Fibroblast of lung (primary cell): ENCODE results near the gene STPG3. TPM values are rescaled to one million over a fixed set of nuclear protein-coding genes. Genes with fewer than 3 reads are reported as not detected.

Source experiments
- DNase-seq, 2 donors: peaks; one replicate each; pipeline versions ENCODE4 v3.0.0 to v3.0.0-alpha.2; 2010; ENCODE audit warnings: low read depth in 2 of 2
- H2AFZ ChIP-seq: 2 replicates; pipeline ENCODE4 v1.5.1; 2012; ENCODE audit warnings: low read length, control low read depth, inconsistent platforms
- H3K27ac ChIP-seq: 2 replicates; pipeline ENCODE4 v1.5.1; 2011; ENCODE audit warnings: low read length, control low read depth; ENCODE audit not compliant: insufficient read depth
- H3K27me3 ChIP-seq: 2 replicates; pipeline ENCODE4 v1.5.1; 2011; ENCODE audit warnings: mild to moderate bottlenecking, low read length; ENCODE audit not compliant: control insufficient read depth, insufficient read depth
- H3K36me3 ChIP-seq: 2 replicates; pipeline ENCODE4 v1.5.1; 2011; ENCODE audit warnings: low read length; ENCODE audit not compliant: control insufficient read depth, insufficient read depth
- H3K4me1 ChIP-seq: 2 replicates; pipeline ENCODE4 v1.5.1; 2011; ENCODE audit warnings: low read length; ENCODE audit not compliant: control insufficient read depth, insufficient read depth; ENCODE audit errors: extremely low read depth
- H3K4me2 ChIP-seq: 2 replicates; pipeline ENCODE4 v1.5.1; 2011; ENCODE audit warnings: low read length, control low read depth; ENCODE audit not compliant: insufficient read depth; ENCODE audit errors: extremely low read depth
- H3K4me3 ChIP-seq, 4 experiments: fragments of 200-600 bp in 1 of 4; sonication (generic) in 1 of 4; replicated peaks in 1 of 4; 2 replicates each; pipeline ENCODE4 v1.5.1; 2011 to 2016; ENCODE audit warnings: low read length in 4 of 4, low read depth in 3 of 4, mild to moderate bottlenecking in 3 of 4, control low read depth in 2 of 4, inconsistent platforms in 1 of 4, mixed read lengths in 1 of 4; ENCODE audit not compliant: insufficient read depth in 1 of 4; ENCODE audit errors: control extremely low read depth in 1 of 4
- H3K79me2 ChIP-seq: 2 replicates; pipeline ENCODE4 v1.5.1; 2012; ENCODE audit warnings: mild to moderate bottlenecking, low read length, inconsistent platforms; ENCODE audit not compliant: control insufficient read depth, insufficient read depth
- H3K9ac ChIP-seq: 2 replicates; pipeline ENCODE4 v1.5.1; 2011; ENCODE audit warnings: mild to moderate bottlenecking, low read length, control low read depth; ENCODE audit not compliant: insufficient read depth
- H3K9me3 ChIP-seq: 2 replicates; pipeline ENCODE4 v1.5.1; 2012; ENCODE audit warnings: low read depth, low read length; ENCODE audit not compliant: control insufficient read depth, insufficient read depth
- H4K20me1 ChIP-seq: 2 replicates; pipeline ENCODE4 v1.5.1; 2011; ENCODE audit warnings: low read length; ENCODE audit not compliant: control insufficient read depth, insufficient read depth; ENCODE audit errors: extremely low read depth
- EZH2 ChIP-seq: IDR thresholded peaks from 2 replicates; pipeline ENCODE4 v1.5.1; 2012; ENCODE audit warnings: low read length, control low read depth, mild to moderate bottlenecking; ENCODE audit errors: missing control alignments
- polyA plus RNA-seq, 2 donors: library from polyadenylated mRNA; depleted of rRNA in 1 of 2; stranded (reverse) in 1 of 2; unstranded in 1 of 2; fragments of >200 nt; gene quantifications; 2 replicates each; pipeline ENCODE4 v1.2.1, GENCODE V29; 2011 to 2012; ENCODE audit warnings: missing spikeins in 1 of 2
- total RNA-seq: library from RNA; depleted of rRNA; stranded (reverse); fragments of >200 nt; gene quantifications from 2 replicates; pipeline ENCODE4 v1.2.1, GENCODE V29; 2014
- TF ChIP-seq, protein P1 (sequence below), 2 donors: IDR thresholded peaks in 1 of 2; conservative IDR thresholded peaks in 1 of 2; 1 replicate in 1 of 2; 2 replicates in 1 of 2; pipeline ENCODE4 v1.5.1; 2011 to 2012; ENCODE audit warnings: low read length in 2 of 2, control low read depth in 1 of 2, inconsistent platforms in 1 of 2, low read depth in 1 of 2, mild to moderate bottlenecking in 1 of 2

STPG3 gene
- total and polyA plus RNA-seq, 2 donors (not counting 1 experiment from before 2014, with no cell fraction given), result not detected

DNA sequence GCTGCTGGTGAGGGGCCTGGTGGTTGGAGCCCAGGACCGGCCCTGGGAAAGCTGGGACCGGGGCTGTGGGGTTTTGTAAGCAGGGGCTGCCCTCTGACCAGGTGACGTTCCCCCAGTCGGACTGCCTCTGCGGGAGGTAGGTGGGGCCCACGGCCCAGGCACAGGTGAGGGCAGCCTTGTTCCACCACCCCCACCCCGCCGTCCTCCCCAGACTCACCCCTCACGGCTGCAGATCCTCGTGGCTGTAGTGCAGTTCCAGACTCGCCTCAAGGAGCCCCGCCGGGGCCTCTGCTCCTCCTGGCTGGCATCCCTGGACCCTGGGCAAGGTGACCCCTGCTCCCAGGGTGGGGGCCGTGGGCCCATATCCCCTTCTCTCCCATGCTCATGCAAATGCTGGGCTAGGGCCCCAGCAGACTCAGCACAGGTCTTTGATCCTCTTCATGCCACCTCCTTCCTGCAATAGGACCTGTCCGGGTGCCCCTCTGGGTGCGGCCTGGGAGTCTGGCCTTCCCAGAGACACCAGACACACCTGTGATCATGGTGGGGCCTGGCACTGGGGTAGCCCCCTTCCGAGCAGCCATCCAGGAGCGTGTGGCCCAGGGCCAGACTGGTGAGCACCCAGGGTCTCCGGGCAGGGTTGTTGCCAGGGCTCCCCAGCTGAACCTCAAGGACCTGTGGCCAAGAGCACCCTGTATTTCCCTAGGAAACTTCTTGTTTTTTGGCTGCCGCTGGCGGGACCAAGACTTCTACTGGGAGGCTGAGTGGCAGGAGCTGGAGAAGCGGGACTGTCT is 35.7 kb upstream of the STPG3 start:
- Histone ChIP-seq H4K20me1 (no peaks in the 10 kb centered on the region), H2AFZ (no peak overlapping the region), H3K79me2 (no peaks in the 10 kb centered on the region), H3K36me3 (peaks cover 19% of the 10 kb centered on the region), H3K9ac (no peak overlapping the region), H3K9me3 (no peaks in the 10 kb centered on the region), H3K4me2 (no peak overlapping the region), H3K27ac (no peak overlapping the region), H3K27me3 (no peaks in the 10 kb centered on the region), H3K4me3 (no peak overlapping the region), H3K4me1 (peaks cover 5% of the 10 kb centered on the region)
- no peak for DNase-seq
- TF ChIP-seq, protein P1, sequence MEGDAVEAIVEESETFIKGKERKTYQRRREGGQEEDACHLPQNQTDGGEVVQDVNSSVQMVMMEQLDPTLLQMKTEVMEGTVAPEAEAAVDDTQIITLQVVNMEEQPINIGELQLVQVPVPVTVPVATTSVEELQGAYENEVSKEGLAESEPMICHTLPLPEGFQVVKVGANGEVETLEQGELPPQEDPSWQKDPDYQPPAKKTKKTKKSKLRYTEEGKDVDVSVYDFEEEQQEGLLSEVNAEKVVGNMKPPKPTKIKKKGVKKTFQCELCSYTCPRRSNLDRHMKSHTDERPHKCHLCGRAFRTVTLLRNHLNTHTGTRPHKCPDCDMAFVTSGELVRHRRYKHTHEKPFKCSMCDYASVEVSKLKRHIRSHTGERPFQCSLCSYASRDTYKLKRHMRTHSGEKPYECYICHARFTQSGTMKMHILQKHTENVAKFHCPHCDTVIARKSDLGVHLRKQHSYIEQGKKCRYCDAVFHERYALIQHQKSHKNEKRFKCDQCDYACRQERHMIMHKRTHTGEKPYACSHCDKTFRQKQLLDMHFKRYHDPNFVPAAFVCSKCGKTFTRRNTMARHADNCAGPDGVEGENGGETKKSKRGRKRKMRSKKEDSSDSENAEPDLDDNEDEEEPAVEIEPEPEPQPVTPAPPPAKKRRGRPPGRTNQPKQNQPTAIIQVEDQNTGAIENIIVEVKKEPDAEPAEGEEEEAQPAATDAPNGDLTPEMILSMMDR (conservative IDR thresholded peaks at IDR 0.05 in 1 of 2, IDR thresholded peaks at IDR 0.05 in 1 of 2; ENCODE audit: low read depth in 1 of 2, low read length in 2 of 2), result no peak
- TF ChIP-seq EZH2, result no peak

DNA sequence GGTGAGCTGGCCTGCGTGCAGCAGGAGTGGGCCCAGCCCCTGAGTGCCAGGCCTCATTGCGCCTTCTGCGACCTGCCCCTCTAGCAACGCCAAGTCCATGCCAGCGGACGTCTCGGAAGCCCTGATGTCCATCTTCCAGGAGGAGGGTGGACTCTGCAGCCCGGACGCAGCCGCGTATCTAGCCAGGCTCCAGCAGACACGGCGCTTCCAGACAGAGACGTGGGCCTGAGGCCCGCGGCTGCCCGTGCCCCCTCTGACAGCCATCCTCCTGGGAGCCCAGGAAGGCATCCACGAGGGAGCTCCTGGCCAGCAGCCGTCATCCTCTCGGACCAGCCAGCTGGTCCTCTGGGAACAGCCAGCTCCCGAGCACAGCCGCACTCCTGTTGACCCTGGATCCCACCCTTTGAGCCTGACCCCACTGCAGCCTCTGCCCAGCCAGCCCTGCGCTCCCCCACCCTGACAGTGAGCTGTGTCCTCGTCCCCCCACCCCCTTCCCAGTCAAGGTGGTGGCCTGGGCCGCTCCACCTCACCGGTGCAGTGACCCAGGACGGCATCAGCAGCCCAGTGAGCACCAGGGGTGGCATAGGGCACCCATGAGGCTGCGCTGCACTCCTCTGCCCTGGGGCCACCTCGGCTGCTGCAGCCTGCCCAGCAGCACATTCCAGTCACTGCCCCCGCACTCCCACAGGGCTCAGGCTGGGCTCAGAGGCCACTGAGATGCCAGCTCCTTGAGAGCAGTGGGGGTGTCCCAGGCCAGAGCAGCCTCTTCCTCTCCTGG is 34.7 kb upstream of the STPG3 start:
- TF ChIP-seq, protein P1 (conservative IDR thresholded peaks at IDR 0.05 in 1 of 2, IDR thresholded peaks at IDR 0.05 in 1 of 2; ENCODE audit: low read depth in 1 of 2, low read length in 2 of 2), result no peak
- no peak for TF ChIP-seq EZH2
- Histone ChIP-seq H3K9me3 (no peaks in the 10 kb centered on the region), H4K20me1 (no peaks in the 10 kb centered on the region), H3K9ac (no peak overlapping the region), H3K36me3 (peaks cover 19% of the 10 kb centered on the region), H3K27ac (no peak overlapping the region), H2AFZ (no peak overlapping the region), H3K79me2 (no peaks in the 10 kb centered on the region), H3K4me1 (peaks cover 5% of the 10 kb centered on the region), H3K4me3 (no peak overlapping the region), H3K4me2 (no peak overlapping the region), H3K27me3 (no peaks in the 10 kb centered on the region)
- no peak for DNase-seq
